IPS-NIHi7 (cell line): ENCODE measurements around the gene DDIAS.
"Not testable (repeated sequence)": the region's sequence is repeated elsewhere in the genome, so short reads cannot be mapped to it uniquely, and the experiment has no call there.

Experiments
- DNase-seq: peaks from one replicate; pipeline ENCODE4 v3.0.0; 2012; ENCODE audit warnings: mixed read lengths; ENCODE audit errors: extremely low spot score

Gene DDIAS

DNA sequence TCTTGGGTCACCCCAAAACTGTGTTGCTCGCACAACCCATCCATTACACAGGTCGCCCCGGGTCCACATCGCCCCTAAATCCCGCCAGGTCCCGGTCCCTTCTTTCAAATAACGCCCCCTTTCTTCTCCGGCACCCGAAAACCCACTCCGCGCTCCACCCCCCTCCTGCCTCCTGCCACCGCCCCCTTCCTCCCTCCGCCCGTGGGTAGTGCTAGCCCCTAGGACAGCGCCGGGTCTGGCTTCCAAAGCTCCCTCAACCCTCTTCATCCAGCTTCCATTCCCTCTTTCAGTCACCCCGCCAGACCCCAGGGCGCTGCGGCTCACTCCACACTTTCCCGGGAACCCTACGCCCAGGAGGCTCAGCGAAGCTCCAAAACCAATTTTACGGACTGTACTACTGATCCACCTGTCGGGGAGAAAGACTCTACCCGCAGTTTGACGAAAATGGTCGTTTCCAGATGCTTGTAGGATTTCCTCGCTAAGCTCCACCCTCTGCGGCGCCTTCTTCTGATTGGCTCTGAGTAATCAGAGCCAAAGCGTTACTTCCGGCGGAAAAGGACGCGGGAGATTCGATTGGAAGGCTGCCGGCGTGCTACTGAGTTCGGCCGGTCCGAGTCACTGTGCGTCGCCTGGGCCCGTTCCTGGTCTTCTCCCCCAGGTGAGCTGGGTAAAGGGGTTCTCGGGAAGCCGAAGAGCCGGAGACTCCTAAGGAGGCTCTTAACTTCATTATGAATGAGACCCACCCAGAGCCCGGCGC is at the start of gene DDIAS:
TSS of gene DDIAS (plus strand) at position 572 of the 757 bp plus-strand sequence. CDS start 13,003 bp downstream, outside the sequence.
- peak; percentile 93 for DNase-seq

GRCh38 chr11:82854242-82854641 is 47.3 kb upstream of the DDIAS start:
- no peak for DNase-seq

DNA sequence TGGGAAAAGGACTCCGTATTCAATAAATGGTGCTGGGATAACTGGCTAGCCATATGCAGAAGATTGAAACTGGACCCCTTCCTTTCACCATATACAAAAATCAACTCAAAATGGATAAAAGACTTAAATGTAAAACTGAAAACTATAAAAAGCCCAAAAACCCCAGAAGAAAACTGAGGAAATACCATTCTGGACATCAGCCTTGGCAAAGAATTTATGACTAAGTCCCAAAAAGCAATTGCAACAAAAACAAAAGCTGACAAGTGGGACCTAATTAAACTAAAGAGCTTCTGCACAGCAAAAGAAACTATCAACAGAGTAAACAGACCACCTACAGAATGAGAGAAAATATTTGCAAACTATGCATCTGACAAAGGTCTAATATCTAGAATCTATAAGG is 46.6 kb upstream of the DDIAS start:
- not testable (repeated sequence) for DNase-seq

- DNase-seq = no peak
These were observed 45.9 kb upstream of the DDIAS start for GRCh38 chr11:82855616-82856015.

GRCh38 chr11:82857145-82857544 is 44.4 kb upstream of the DDIAS start:
- DNase-seq = no peak

- no peak for DNase-seq
These were observed 43.4 kb upstream of the DDIAS start for GRCh38 chr11:82858133-82858532.

DNA sequence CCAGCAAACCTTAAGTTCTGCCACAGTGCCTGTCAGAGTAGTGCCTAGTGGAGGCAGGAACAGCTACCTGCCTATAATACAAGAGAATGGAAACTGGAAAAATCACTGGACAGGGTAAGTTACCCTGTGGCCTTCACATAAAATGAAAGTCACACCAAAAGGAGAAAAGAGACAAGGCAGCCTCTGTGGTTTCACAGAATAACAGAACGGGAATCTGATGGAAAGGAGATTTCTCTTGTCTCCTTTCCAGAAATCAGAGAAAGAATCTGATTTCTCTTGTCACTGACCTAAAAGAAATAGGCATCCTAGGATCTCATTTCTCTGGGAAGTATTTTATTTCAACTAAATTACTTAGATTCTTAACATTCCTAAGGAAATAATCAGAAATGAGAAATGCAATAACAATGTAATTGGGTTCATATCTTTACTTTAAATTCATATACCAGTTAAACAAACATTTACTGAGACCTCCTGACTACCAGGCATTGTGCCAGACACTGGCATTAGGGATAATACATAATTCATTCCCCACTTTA is 42.9 kb upstream of the DDIAS start:
- DNase-seq = no peak

DNA sequence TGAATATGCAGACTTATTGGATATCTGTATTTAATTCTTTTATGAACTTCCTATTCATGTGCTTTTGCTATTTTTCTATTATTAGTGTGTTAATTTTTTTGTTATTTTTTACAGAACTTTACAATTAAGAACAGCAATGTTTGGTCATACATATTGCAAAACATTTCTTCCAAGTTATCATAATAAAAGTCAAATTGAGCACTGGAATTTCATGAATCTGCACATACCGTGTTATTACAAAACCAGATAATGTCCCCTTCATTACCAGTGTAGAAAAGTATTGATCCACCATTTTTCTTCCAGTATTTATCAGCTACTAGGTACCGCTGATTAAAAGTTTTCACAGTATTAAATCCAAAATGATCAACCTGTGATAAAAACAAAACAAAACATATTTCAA is 41.8 kb upstream of the DDIAS start:
- DNase-seq = no peak

GRCh38 chr11:82862379-82862778 is 39.2 kb upstream of the DDIAS start:
- no peak for DNase-seq

GRCh38 chr11:82863209-82863608 is 38.3 kb upstream of the DDIAS start:
- DNase-seq = no peak

DNA sequence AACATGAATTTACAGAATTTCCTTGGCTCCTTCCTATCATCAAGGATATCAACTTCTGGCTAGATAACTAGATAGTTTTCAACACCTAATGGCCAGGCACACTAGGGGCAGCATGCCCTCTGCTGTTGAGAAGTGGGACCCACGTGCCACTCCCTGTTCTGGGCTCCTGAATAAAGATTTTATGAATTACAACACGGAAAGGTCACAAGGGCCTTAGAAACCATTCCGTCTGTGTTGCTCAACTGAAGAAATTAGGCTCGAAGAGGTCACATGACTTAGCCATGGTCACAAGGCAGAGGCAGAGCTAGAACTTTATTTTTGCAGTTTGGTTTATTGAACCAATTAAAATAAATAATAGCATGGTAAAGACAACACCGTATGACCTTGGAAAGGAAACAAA is 37.3 kb upstream of the DDIAS start:
- peak; percentile 61 for DNase-seq

GRCh38 chr11:82865841-82866240 is 35.7 kb upstream of the DDIAS start:
- no peak for DNase-seq

GRCh38 chr11:82867495-82868082 is 33.9 kb upstream of the DDIAS start:
- DNase-seq = peak; percentile 78

- no peak for DNase-seq
These were observed 31.9 kb upstream of the DDIAS start for GRCh38 chr11:82869657-82870056.

DNA sequence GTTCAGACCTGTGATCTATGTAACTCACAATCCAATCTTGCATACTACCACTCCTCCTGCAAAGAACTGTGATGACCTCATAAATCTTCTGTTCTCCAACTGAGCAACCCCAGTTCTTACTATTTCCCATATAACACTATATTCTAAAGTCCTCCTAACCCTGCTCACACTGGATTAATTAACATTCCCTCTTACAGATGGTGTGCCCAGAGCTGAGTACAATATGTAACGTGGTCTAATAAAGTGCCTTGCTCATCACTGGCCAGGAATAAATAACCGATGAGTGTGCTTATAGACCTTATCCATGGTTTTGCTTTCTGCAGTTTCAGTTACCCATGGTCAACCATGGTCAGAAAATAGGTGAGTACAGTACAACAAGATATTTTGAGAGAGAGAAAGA is 29.9 kb upstream of the DDIAS start:
- DNase-seq = no peak

DNA sequence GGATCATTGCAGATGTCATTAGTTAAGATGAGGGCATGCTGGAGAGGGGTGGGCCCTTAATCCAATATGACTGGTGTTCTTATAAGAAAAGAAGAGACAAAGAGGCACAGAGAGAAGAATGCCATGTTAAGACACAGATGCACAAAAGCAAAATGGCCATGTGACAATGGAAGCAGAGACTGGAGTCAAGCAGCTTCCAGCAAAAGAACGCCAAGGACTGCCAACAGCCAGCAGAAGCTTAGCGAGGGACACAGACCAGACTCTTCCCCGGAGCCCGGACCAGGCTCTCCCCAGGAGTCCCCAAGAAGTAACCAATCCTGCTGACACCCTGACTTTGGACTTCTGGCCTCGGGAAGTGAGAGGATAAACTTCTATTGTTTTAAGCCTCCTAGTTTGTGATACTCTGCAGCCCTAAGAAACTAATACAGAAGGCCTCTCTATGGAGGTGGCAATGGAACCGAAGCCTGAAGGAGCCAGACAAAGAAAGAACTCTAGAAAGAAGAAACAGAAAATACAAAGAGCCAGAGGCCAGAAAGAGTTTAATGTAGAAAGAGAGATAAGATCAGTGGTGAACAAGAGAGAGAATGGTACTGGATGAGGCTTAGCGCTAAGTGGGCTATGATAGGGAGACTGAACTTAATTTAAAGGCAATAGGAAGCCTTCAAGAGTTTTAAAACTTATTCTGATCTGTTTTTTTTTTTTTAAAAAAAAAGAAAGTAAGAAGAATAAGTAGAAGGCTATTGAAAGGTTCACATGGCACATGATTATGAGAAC is 29.0 kb upstream of the DDIAS start:
- no peak for DNase-seq

DNA sequence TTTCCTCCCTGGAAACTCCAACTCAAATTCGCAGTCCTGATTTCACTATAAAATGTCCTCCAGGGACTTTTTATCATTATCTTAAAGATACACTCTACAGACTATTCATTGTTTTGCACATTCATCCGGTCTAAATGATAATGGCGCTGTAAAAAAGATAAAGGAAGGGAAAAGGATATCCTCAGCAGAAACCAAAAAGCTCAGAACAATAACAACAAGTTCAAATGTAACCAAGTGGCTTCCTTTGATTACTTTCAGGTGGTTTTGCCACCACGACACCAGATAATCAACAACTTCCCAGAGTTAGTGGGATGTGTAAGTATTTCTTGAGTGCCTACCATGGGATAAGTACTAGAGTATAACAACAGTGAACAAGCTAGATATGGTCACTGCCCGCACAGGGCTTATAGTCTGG is 27.6 kb upstream of the DDIAS start:
- DNase-seq = no peak

GRCh38 chr11:82874646-82875523 is 26.7 kb upstream of the DDIAS start:
- DNase-seq = no peak

- no peak for DNase-seq
These were observed 17.7 kb upstream of the DDIAS start for GRCh38 chr11:82883853-82884252.

DNA sequence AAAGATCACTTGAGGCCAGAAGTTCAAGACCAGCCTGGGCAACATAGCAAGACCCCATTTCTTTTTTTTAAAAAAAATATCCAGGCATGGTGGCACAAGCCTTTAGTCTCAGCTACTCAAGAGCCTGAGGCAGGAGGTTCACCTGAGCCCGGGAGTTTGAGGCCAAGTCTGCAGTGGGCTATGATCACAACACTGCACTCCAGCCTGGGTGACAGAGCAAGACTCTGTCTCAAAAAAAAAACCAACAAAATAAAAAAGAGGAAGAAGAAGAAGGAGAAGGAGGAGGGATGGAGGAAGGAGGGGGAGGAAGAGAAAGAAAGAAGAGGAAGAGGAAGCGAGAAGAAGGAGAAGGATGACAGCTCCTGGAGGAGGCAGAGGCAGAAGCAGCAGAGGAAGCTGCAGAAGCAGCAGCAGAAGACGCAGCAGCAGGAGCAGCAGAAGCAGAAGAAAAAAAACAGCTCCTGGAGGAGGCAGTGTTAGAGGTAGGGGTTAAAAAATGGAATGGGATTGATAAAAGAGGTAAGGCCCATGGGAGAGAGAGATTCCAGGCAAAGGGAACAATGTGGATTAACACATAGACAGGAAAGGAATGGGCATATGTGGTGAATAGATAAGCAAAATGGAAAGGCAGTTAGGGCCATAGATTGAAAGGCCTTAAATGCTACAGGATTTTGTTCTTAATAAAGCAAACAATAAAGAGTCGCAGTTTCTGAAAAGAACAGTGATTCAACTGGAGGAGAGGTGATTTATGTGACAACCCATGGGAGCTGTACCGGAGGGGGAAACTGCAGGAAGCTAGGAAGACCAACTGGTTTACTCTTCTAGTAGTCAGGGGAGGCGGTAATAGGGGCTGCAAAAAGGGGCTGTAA is 12.2 kb upstream of the DDIAS start:
- no peak for DNase-seq

GRCh38 chr11:82890002-82890341 is 11.6 kb upstream of the DDIAS start:
- DNase-seq = no peak
